Measurements from ENCODE around the gene MUC12. TPM values are rescaled to one million over a fixed set of nuclear protein-coding genes. Genes with fewer than 3 reads are reported as not detected.

The MUC12 gene
- total and polyA plus RNA-seq, 2 of the 8 experiments (the other 6 are each of a cell fraction or from before 2014, with no cell fraction given) = 7.7 to 16.2 TPM

DNA sequence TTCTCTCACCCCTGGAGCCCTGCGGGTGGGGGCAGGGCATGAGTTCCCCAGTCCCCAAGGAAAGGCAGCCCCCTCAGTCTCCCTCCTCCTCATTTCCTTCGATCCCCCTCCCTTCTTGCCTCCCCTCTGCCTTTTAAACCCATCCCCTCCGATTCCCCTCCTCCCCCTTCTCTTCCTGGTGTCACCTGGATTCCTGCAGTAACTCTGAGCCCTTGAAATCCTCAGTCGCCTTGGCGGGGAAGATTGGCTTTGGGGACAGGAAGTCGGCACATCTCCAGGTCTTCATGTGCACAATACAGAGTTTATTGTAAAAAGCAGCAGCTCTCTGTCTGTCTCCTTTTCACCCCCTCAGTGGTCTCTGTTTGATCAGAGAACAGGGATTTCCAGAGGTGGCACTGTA, 1.3 kb upstream of the MUC12 start:
- H2BK20ac ChIP-seq (ENCODE audit: low read length) = no peak overlapping the region
- H3K36me3 ChIP-seq (ENCODE audit: control insufficient read depth in 2 of 4, insufficient read depth in 4 of 4, low read length in 3 of 4) = no peaks in the 10 kb centered on the region
- peak overlapping the region; percentile 3 to 59; a peak in 2 of 4 replicates for H3K4me2 ChIP-seq (ENCODE audit: insufficient read depth in 1 of 2, low read depth in 2 of 2, low read length in 2 of 2)
- H3K23ac ChIP-seq (ENCODE audit: insufficient read length) = no peak overlapping the region
- 51% methylated on average over 5 of the region's 6 CpGs; no CpG with 5 or more reads in 1 of the 2 experiments for WGBS, 2 experiments (ENCODE audit: extremely low coverage in 1 of 2, insufficient coverage in 1 of 2, insufficient read length in 1 of 2, insufficient replicate concordance in 2 of 2, low coverage in 1 of 2, low lambda C conversion rate in 2 of 2, missing lambda C conversion rate in 1 of 2)
- no peak overlapping the region for H2BK5ac ChIP-seq (ENCODE audit: low read depth, low read length)
- no peak for FAIRE-seq
- ChIA-PET CTCF (ENCODE audit: partially characterized antibody) (interaction anchor here (0.7 to 3.5 kb wide), 8 partner anchors 10 to 85 kb away, joined by 3 to 16 read pairs (median 3); partner anchors contain the start of genes ACHE, MUC17 and MUC3A), POLR2A (ENCODE audit: partially characterized antibody) (interaction anchor here (0.6 to 1.7 kb wide), 6 partner anchors 17 to 138 kb away, joined by 3 to 4 read pairs (median 3); no protein-coding TSS in a partner anchor)
- peaks cover 2 to 7% of the 10 kb centered on the region in 2 experiments for H4K20me1 ChIP-seq (replicated peaks in 1 of 2; ENCODE audit: control insufficient read depth in 1 of 2, insufficient read depth in 2 of 2, low read length in 2 of 2)
- no peak for TF ChIP-seq RNF2 (IDR thresholded peaks at IDR 0.05; ENCODE audit: borderline replicate concordance, low read depth, low read length, missing control alignments, poor library complexity, severe bottlenecking)
- no peak for TF ChIP-seq POLR2A (IDR thresholded peaks at IDR 0.05; ENCODE audit: control extremely low read depth in 1 of 2, low read depth in 2 of 2, low read length in 2 of 2)
- no peak for TF ChIP-seq BCL11A (IDR thresholded peaks at IDR 0.05; ENCODE audit: low read depth in 2 of 2, low read length in 2 of 2)
- no peak for TF ChIP-seq TBP (IDR thresholded peaks at IDR 0.05; ENCODE audit: low read depth, low read length)
- TF ChIP-seq BACH1 (IDR thresholded peaks at IDR 0.05; ENCODE audit: low read length) = no peak
- no peak for TF ChIP-seq RAD21 (IDR thresholded peaks at IDR 0.05 in 1 of 2, conservative IDR thresholded peaks at IDR 0.05 in 1 of 2; ENCODE audit: low read depth in 2 of 2, low read length in 2 of 2)
- TF ChIP-seq HDAC6 (IDR thresholded peaks at IDR 0.05; ENCODE audit: low read depth, low read length) = no peak
- no peak for TF ChIP-seq ZNF274 (IDR thresholded peaks at IDR 0.05; ENCODE audit: borderline replicate concordance, extremely low read depth, low read length)
- no peak for TF ChIP-seq PHF8 (conservative IDR thresholded peaks at IDR 0.05; ENCODE audit: low read depth, low read length)
- no peak for TF ChIP-seq KDM4A (IDR thresholded peaks at IDR 0.05; ENCODE audit: low read depth, low read length, severe bottlenecking)
- no peak for TF ChIP-seq TAF7 (optimal IDR thresholded peaks at IDR 0.05; ENCODE audit: borderline replicate concordance, low read depth, low read length)
- TF ChIP-seq EGR1 (IDR thresholded peaks at IDR 0.05; ENCODE audit: borderline replicate concordance, low read depth, low read length) = no peak
- H3K27me3 ChIP-seq (replicated peaks in 1 of 4; ENCODE audit: control insufficient read depth in 3 of 4, extremely low read depth in 1 of 4, insufficient read depth in 3 of 4, low read length in 3 of 4) = peaks cover 3 to 18% (median 14%) of the 10 kb centered on the region in 4 experiments
- H2BK12ac ChIP-seq (ENCODE audit: low read depth, low read length) = no peak overlapping the region
- H4K5ac ChIP-seq (ENCODE audit: insufficient read length, low read depth, low read length) = no peak overlapping the region
- H2BK120ac ChIP-seq (replicated peaks; ENCODE audit: low read depth, low read length) = no peak overlapping the region
- H3K56ac ChIP-seq (replicated peaks; ENCODE audit: insufficient read length, low read depth, low read length) = no peak overlapping the region
- no peak overlapping the region for H3K4me3 ChIP-seq (ENCODE audit: extremely low read depth in 1 of 4, insufficient read depth in 2 of 4, low read depth in 3 of 4, low read length in 4 of 4)
- H2BK15ac ChIP-seq (ENCODE audit: low read length) = no peak overlapping the region
- peaks cover 9% of the 10 kb centered on the region; the same call in 1 of the 2 replicates for H3K23me2 ChIP-seq (ENCODE audit: low read depth, low read length)
- H3K18ac ChIP-seq (ENCODE audit: extremely low read depth, low read length) = 0 out of 2 replicates have a peak overlapping the region, but pooled peaks have one; percentile 35
- H2AK5ac ChIP-seq (ENCODE audit: low read depth, low read length) = no peak overlapping the region
- H4K91ac ChIP-seq (replicated peaks; ENCODE audit: insufficient read length, low read length) = no peak overlapping the region
- no peak overlapping the region for H2AFZ ChIP-seq (ENCODE audit: low read length)
- no peak overlapping the region for H3K9ac ChIP-seq (replicated peaks in 1 of 4; ENCODE audit: extremely low read depth in 1 of 4, low read depth in 3 of 4, low read length in 3 of 4)
- H3K14ac ChIP-seq (ENCODE audit: insufficient read length) = no peak overlapping the region
- no peaks in the 10 kb centered on the region for H3K79me2 ChIP-seq (ENCODE audit: control insufficient read depth in 1 of 2, insufficient read depth in 2 of 2, low read length in 2 of 2)
- H3K9me3 ChIP-seq (ENCODE audit: insufficient read depth in 2 of 2, low read depth in 1 of 2, low read length in 1 of 2) = no peaks in the 10 kb centered on the region
- H3K4ac ChIP-seq (replicated peaks; ENCODE audit: insufficient read length, low read depth, low read length) = no peak overlapping the region
- no peaks in the 10 kb centered on the region; the same call in 1 of the 2 replicates for H3K79me1 ChIP-seq (ENCODE audit: low read depth, low read length)
- no peak for DNase-seq (ENCODE audit: low read depth in 1 of 2, low spot score in 2 of 2)
- H3K27ac ChIP-seq (ENCODE audit: low read depth, low read length) = no peak overlapping the region
- no peak overlapping the region for H4K8ac ChIP-seq (ENCODE audit: extremely low read depth, insufficient read depth, low read length)
- H3K4me1 ChIP-seq (replicated peaks in 1 of 4; ENCODE audit: control insufficient read depth in 3 of 4, insufficient read depth in 4 of 4, low read length in 3 of 4) = peaks cover 4 to 32% (median 26%) of the 10 kb centered on the region in 4 experiments
